Endodermal cell (in vitro differentiated cells): ENCODE data around the gene DNAH8. TPM values are rescaled to one million over a fixed set of nuclear protein-coding genes. Genes with fewer than 3 reads are reported as not detected.
A peak's percentile ranks its signal among the peaks of the same experiment; 100 is the strongest.

ENCODE experiments used
- DNase-seq: peaks from one replicate; pipeline ENCODE4 v3.0.0-alpha.2; 2017
- H3K27ac ChIP-seq: 2 replicates; pipeline ENCODE4 v1.5.1; 2013; ENCODE audit warnings: mild to moderate bottlenecking, low read depth, low read length, moderate library complexity
- H3K27me3 ChIP-seq: 2 replicates; pipeline ENCODE4 v1.6.1; 2013; ENCODE audit warnings: mild to moderate bottlenecking, low read length, moderate library complexity; ENCODE audit not compliant: insufficient read depth, control insufficient read depth, poor library complexity, severe bottlenecking
- H3K36me3 ChIP-seq: 2 replicates; pipeline ENCODE4 v1.7.0; 2013; ENCODE audit warnings: mild to moderate bottlenecking, low read length, moderate library complexity; ENCODE audit not compliant: control insufficient read depth, insufficient read depth
- H3K4me1 ChIP-seq: one replicate; pipeline ENCODE4 v1.7.0; 2013; ENCODE audit warnings: low read length; ENCODE audit not compliant: control insufficient read depth, insufficient read depth
- H3K4me3 ChIP-seq: 2 replicates; pipeline ENCODE4 v1.5.1; 2013; ENCODE audit warnings: mild to moderate bottlenecking, low read length, moderate library complexity
- H3K9ac ChIP-seq: 2 replicates; pipeline ENCODE4 v1.6.1; 2013; ENCODE audit warnings: mild to moderate bottlenecking, low read length, moderate library complexity; ENCODE audit not compliant: poor library complexity, severe bottlenecking; ENCODE audit errors: extremely low read depth
- H3K9me3 ChIP-seq: 2 replicates; pipeline ENCODE4 v1.6.1; 2013; ENCODE audit warnings: mild to moderate bottlenecking, low read length, moderate library complexity; ENCODE audit not compliant: control insufficient read depth
- H3K27ac Mint-ChIP-seq: 2 replicates; pipeline ENCODE4 v1.8.0; 2020; ENCODE audit warnings: mixed read lengths
- H3K27me3 Mint-ChIP-seq: 2 replicates; pipeline ENCODE4 v1.8.0; 2021; ENCODE audit warnings: mild to moderate bottlenecking, mixed read lengths; ENCODE audit not compliant: insufficient read depth
- H3K36me3 Mint-ChIP-seq: 2 replicates; pipeline ENCODE4 v1.8.0; 2020; ENCODE audit warnings: low read depth, mixed read lengths
- H3K4me1 Mint-ChIP-seq: 2 replicates; pipeline ENCODE4 v1.8.0; 2020; ENCODE audit warnings: mixed read lengths
- H3K4me3 Mint-ChIP-seq: 2 replicates; pipeline ENCODE4 v1.8.0; 2020; ENCODE audit warnings: mild to moderate bottlenecking, moderate library complexity, mixed read lengths
- H3K9me3 Mint-ChIP-seq: 2 replicates; pipeline ENCODE4 v1.8.0; 2020; ENCODE audit warnings: mild to moderate bottlenecking, mixed read lengths
- CTCF ChIP-seq: fragments of 200-600 bp; sonication (generic); conservative IDR thresholded peaks from 2 replicates; pipeline ENCODE4 v1.5.0; 2021; ENCODE audit warnings: antibody characterized with exemption, mild to moderate bottlenecking
- WGBS, 2 experiments: methylation state at CpG; one replicate each; pipeline versions ENCODE4 v1.1.5 to v1.1.7; 2013; ENCODE audit warnings: missing lambda C conversion rate in 2 of 2, mixed read lengths in 1 of 2; ENCODE audit not compliant: insufficient coverage in 1 of 2, insufficient read length in 1 of 2; 5-methylcytosine and 5-hydroxymethylcytosine counted together
- total RNA-seq, 2 donors: library from RNA; stranded (reverse); fragmentation: NEBNext Ultra II Directional in 1 of 2; extraction: Animal tissue kit (Norgen Biotek cat#: 25700) in 1 of 2; gene quantifications; 2 replicates in 1 of 2; 3 replicates in 1 of 2; pipeline ENCODE4 v1.2.1, GENCODE V29; 2021

Gene DNAH8
- total RNA-seq, 2 donors from 2014 or later: not detected

GRCh38 chr6:39077882-39078594, 362.9 kb downstream of the DNAH8 start:
- Mint-ChIP-seq H3K9me3 (no peaks in the 10 kb centered on the region), H3K27ac (no peak overlapping the region), H3K4me1 (peaks cover 17% of the 10 kb centered on the region), H3K36me3 (no peaks in the 10 kb centered on the region), H3K4me3 (no peak overlapping the region), H3K27me3 (peaks cover 77% of the 10 kb centered on the region)
- H3K27me3 ChIP-seq: peaks cover 43% of the 10 kb centered on the region
- H3K4me1 ChIP-seq: peaks cover 5% of the 10 kb centered on the region
- H3K9me3 ChIP-seq: no peaks in the 10 kb centered on the region
- no peak overlapping the region for H3K4me3 ChIP-seq
- no peak overlapping the region for H3K27ac ChIP-seq
- 94 to 100% methylated on average over 1 to 11 of the region's 11 CpGs for WGBS, 2 experiments
- H3K36me3 ChIP-seq: no peaks in the 10 kb centered on the region
- no peak for TF ChIP-seq CTCF
- peak; percentile 29 for DNase-seq
- no peak overlapping the region for H3K9ac ChIP-seq

- Histone ChIP-seq H3K9me3 (no peaks in the 10 kb centered on the region), H3K27ac (no peak overlapping the region), H3K4me3 (no peak overlapping the region), H3K4me1 (peaks cover 5% of the 10 kb centered on the region), H3K9ac (no peak overlapping the region), H3K27me3 (peaks cover 43% of the 10 kb centered on the region), H3K36me3 (no peaks in the 10 kb centered on the region)
- no peaks in the 10 kb centered on the region for H3K36me3 Mint-ChIP-seq
- H3K27ac Mint-ChIP-seq: no peak overlapping the region
- peaks cover 78% of the 10 kb centered on the region for H3K27me3 Mint-ChIP-seq
- H3K9me3 Mint-ChIP-seq: no peaks in the 10 kb centered on the region
- DNase-seq: peak; percentile 22
- 89% methylated on average over 3 of the region's 3 CpGs; no CpG with 5 or more reads in 1 of the 2 experiments for WGBS, 2 experiments
- no peak for TF ChIP-seq CTCF
- H3K4me1 Mint-ChIP-seq: peaks cover 10% of the 10 kb centered on the region
- H3K4me3 Mint-ChIP-seq: no peak overlapping the region
These were observed 363.6 kb downstream of the DNAH8 start for GRCh38 chr6:39078695-39079094.

- no peak for TF ChIP-seq CTCF
These were observed 364.4 kb downstream of the DNAH8 start for GRCh38 chr6:39079197-39080125.

More at GRCh38 chr6:39079197-39080125, 364.4 kb downstream of the DNAH8 start:
- Mint-ChIP-seq H3K27ac (no peak overlapping the region), H3K36me3 (no peaks in the 10 kb centered on the region), H3K4me3 (no peak overlapping the region), H3K9me3 (no peaks in the 10 kb centered on the region), H3K27me3 (peaks cover 77% of the 10 kb centered on the region), H3K4me1 (peaks cover 9% of the 10 kb centered on the region)
- 82 to 90% methylated on average over 7 to 8 of the region's 8 CpGs for WGBS, 2 experiments
- H3K9ac ChIP-seq: no peak overlapping the region
- H3K27me3 ChIP-seq: peaks cover 39% of the 10 kb centered on the region
- no peak overlapping the region for H3K27ac ChIP-seq
- H3K9me3 ChIP-seq: no peaks in the 10 kb centered on the region
- DNase-seq: peak; percentile 22
- H3K4me1 ChIP-seq: peaks cover 5% of the 10 kb centered on the region
- H3K36me3 ChIP-seq: no peaks in the 10 kb centered on the region
- H3K4me3 ChIP-seq: no peak overlapping the region

Other genes with a start within 250 kb of the DNAH8 start
- gene BTBD9, start 75.4 kb upstream of the DNAH8 start, total RNA-seq: 10 to 100 TPM in 1 of 2 donors, 1 to 10 TPM in 1; 7.6 to 12.3 TPM
- 100 to 1,000 TPM; 144 to 177 TPM for gene GLO1, start 12.2 kb upstream of the DNAH8 start, total RNA-seq